HG03045 (cell line): ENCODE data around the gene TJP1.
"Not testable (repeated sequence)": the region's sequence is repeated elsewhere in the genome, so short reads cannot be mapped to it uniquely, and the experiment has no call there.

Source experiments
- ATAC-seq: cut with Tn5 transposase; IDR thresholded peaks from one replicate; pipeline ENCODE4 v1.9.1; 2021; ENCODE audit warnings: mild to moderate bottlenecking, moderate library complexity; ENCODE audit not compliant: unreplicated experiment

TJP1 gene

GRCh38 chr15:29670266-29670665 is 152.0 kb downstream of the TJP1 start:
- no peak for ATAC-seq

GRCh38 chr15:29669823-29670222 is 152.4 kb downstream of the TJP1 start:
- ATAC-seq = no peak

- no peak for ATAC-seq
These were observed 154.1 kb downstream of the TJP1 start for GRCh38 chr15:29668120-29668602.

DNA sequence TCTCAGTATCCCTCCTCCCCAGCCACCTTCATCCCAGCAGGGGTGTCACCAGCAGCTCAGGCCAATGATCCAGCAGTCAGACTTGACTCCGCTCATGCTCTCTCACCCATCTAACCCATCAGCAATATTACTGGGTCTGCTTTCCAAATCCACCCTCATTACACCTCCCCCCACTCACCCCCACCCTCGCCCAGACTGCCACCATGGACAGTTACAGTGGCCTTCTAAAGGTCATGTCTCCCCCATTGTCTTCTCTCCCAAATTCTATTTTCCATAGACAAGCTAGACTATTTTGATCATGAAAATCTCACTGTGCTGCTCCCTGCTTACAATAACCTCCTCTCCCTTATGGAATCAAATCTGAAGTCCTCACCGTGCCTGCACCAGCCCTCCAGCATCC is 156.0 kb downstream of the TJP1 start:
- no peak for ATAC-seq

DNA sequence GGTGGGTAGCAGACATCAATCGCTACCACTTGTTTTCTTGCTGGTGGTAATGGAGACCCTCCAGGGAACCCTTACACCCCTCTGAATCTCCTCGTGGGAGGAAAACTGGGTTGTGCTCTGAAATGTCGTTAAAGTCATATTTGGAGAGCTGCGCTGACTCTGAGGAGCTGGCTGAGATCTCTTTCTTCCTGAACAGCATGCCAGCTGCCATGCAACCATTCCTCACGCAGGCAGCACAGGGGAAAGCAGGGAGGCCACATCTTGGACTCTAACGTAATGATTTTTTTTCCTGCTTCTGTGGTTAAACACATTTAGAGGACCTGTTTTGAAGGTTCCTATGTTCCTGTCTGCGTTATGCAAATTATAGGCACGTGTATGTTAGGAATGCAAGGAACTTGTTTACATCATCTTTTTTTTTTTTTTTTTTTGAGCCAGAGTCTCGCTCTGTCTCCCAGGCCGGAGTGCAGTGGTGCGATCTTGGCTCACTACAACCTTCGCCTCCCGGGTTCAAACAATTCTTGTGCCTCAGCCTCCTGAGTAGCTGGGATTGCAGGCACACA is 156.7 kb downstream of the TJP1 start:
- ATAC-seq = no peak

DNA sequence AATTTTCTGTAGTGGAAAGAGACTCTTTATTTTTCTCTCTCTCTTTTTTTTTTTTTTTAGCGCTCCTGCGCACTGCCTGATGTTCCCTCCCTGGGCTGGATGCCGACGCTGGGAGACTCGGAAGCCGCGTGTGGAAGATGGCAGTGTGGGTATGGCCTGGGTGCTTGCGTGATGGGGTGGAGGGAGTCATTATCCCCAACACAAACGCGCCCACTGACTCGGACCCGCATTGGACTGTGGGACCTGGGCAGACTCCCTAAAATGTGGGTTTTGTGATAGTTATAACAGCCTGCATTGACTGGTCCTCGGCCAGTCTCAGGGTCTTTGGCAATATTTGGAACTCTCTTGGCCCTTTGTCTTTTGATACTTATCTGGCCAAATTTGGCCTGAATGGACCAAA is 157.9 kb downstream of the TJP1 start:
- no peak for ATAC-seq

GRCh38 chr15:29657476-29657817 is 164.8 kb downstream of the TJP1 start:
- ATAC-seq = not testable (repeated sequence)

GRCh38 chr15:29656636-29657475 is 165.4 kb downstream of the TJP1 start:
- ATAC-seq = no peak

GRCh38 chr15:29652595-29652994 is 169.7 kb downstream of the TJP1 start:
- no peak for ATAC-seq

DNA sequence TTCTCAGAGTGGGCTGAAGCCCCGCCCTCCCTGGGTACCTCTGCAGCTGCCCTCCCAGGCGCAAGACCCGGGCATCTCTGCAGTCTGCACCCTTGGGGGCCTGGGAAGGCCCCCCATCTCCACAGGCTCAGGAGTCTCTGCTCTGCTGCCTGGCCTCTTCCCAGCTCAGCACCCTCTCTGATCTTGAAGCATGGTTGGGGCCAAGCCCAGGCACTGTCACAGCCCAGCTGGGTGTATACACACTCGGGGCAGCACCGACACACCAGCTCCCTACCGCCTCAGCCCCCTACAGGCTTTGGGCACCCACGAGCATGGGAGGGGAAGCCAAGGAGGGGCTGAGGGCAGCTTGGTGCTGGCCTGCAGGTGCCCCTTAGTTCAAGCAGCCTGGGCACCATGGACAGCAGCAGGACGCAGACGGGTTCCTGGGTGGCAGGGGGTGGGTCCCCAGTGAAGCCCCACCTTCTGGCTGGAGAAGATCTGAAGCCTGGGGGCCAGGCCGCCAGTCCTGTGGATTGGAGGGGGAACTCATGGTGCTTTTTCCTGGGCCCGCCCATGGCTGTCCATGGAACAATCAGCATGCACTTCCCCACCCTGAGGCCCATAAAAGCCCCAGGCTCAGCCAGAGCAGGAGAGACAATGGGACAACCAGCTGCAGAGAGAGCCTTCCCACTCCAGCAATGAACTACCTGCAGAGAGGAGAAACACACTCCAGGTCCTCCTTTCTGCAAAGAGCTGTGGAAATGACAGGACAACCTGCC is 170.6 kb downstream of the TJP1 start:
- ATAC-seq = no peak
